HepG2 (cell line): ENCODE data around the gene MCM8. TPM values are rescaled to one million over a fixed set of nuclear protein-coding genes. Genes with fewer than 3 reads are reported as not detected.

Source experiments
- CREB3 ChIP-seq: sonication (generic); formaldehyde crosslinking; IDR thresholded peaks from 2 replicates; pipeline ENCODE4 v1.5.0; 2020; ENCODE audit warnings: missing genetic modification reagents
- FOXP4 ChIP-seq: sonication (generic); formaldehyde crosslinking; IDR thresholded peaks from 2 replicates; pipeline ENCODE4 v1.4.0; 2020; ENCODE audit warnings: missing genetic modification reagents
- IKZF5 ChIP-seq: IDR thresholded peaks from 2 replicates; pipeline ENCODE4 v1.6.1; 2018; ENCODE audit warnings: missing genetic modification reagents, mild to moderate bottlenecking, missing compliant biosample characterization
- IRF2 ChIP-seq: IDR thresholded peaks from 2 replicates; pipeline ENCODE4 v1.6.1; 2018; ENCODE audit warnings: missing genetic modification reagents, missing compliant biosample characterization
- PRPF4 ChIP-seq: fragments of 200-400 bp; formaldehyde crosslinking; IDR thresholded peaks from 2 replicates; pipeline ENCODE4 v1.6.1; 2016; ENCODE audit warnings: low read length, low read depth; ENCODE audit not compliant: poor library complexity, severe bottlenecking
- REXO4 ChIP-seq: sonication (generic); formaldehyde crosslinking; IDR thresholded peaks from 2 replicates; pipeline ENCODE4 v1.8.0; 2022; ENCODE audit warnings: missing genetic modification reagents, mild to moderate bottlenecking, borderline replicate concordance
- RFXAP ChIP-seq: sonication (generic); formaldehyde crosslinking; IDR thresholded peaks from 2 replicates; pipeline ENCODE4 v1.4.0; 2020; ENCODE audit warnings: missing genetic modification reagents, borderline replicate concordance
- SAP130 ChIP-seq: IDR thresholded peaks from 2 replicates; pipeline ENCODE4 v1.6.1; 2016; ENCODE audit warnings: low read depth
- SMC3 ChIP-seq: IDR thresholded peaks from 2 replicates; pipeline ENCODE4 v1.6.1; 2011; ENCODE audit warnings: low read length, improper control_type of control experiment
- SRY ChIP-seq: sonication (generic); formaldehyde crosslinking; IDR thresholded peaks from 2 replicates; pipeline ENCODE4 v1.8.0; 2022; ENCODE audit warnings: mild to moderate bottlenecking, missing genetic modification reagents
- STAG1 ChIP-seq: sonication (generic); formaldehyde crosslinking; IDR thresholded peaks from 2 replicates; pipeline ENCODE4 v1.4.0; 2020; ENCODE audit warnings: missing genetic modification reagents
- ZFX ChIP-seq: sonication (generic); formaldehyde crosslinking; IDR thresholded peaks from 2 replicates; pipeline ENCODE4 v1.4.0; 2020; ENCODE audit warnings: mild to moderate bottlenecking, low read depth, missing genetic modification reagents, moderate library complexity
- ZNF124 ChIP-seq: sonication (generic); formaldehyde crosslinking; IDR thresholded peaks from 2 replicates; pipeline ENCODE4 v1.4.0; 2020; ENCODE audit warnings: missing genetic modification reagents
- ZNF225 ChIP-seq: sonication (generic); formaldehyde crosslinking; IDR thresholded peaks from 2 replicates; pipeline ENCODE4 v1.4.0; 2020; ENCODE audit warnings: mild to moderate bottlenecking, missing genetic modification reagents
- ZNF331 ChIP-seq: sonication (generic); formaldehyde crosslinking; IDR thresholded peaks from 2 replicates; pipeline ENCODE4 v1.4.0; 2020; ENCODE audit warnings: missing genetic modification reagents
- ZNF609 ChIP-seq: sonication (generic); formaldehyde crosslinking; IDR thresholded peaks from 2 replicates; pipeline ENCODE4 v1.4.0; 2020; ENCODE audit warnings: mild to moderate bottlenecking, missing genetic modification reagents, borderline replicate concordance
- ZNF629 ChIP-seq: sonication (generic); formaldehyde crosslinking; conservative IDR thresholded peaks from 2 replicates; pipeline ENCODE4 v1.5.0; 2020; ENCODE audit warnings: missing genetic modification reagents
- polyA plus RNA-seq, 8 experiments: library from polyadenylated mRNA; depleted of rRNA in 3 of 8; stranded (reverse) in 7 of 8; unstranded in 1 of 8; fragments of >200 nt; fragmentation: Illumina TruSeq in 4 of 8; extraction: Trizol in 4 of 8; gene quantifications; 2 replicates each; pipeline versions ENCODE4 v1.2.1 to v1.2.3, GENCODE V29; 2011 to 2016; ENCODE audit warnings: low read depth in 4 of 8, missing spikeins in 1 of 8, mixed read lengths in 1 of 8; ENCODE audit not compliant: insufficient read depth in 1 of 8
- total RNA-seq, 5 experiments: library from RNA; depleted of rRNA; stranded (reverse); fragments of >200 nt; fragmentation: Illumina TruSeq; extraction: Trizol; gene quantifications; 2 replicates each; pipeline ENCODE4 v1.2.3, GENCODE V29; 2016; ENCODE audit warnings: low read depth in 1 of 5
- TF ChIP-seq, protein P1 (sequence below): sonication (generic); formaldehyde crosslinking; IDR thresholded peaks from 2 replicates; pipeline ENCODE4 v1.5.0; 2020; ENCODE audit warnings: mild to moderate bottlenecking, missing genetic modification reagents, moderate library complexity

MCM8 gene
- total and polyA plus RNA-seq, 2 of the 13 experiments (the other 11 are each of a cell fraction or from before 2014, with no cell fraction given): 11.5 to 59.3 TPM

DNA sequence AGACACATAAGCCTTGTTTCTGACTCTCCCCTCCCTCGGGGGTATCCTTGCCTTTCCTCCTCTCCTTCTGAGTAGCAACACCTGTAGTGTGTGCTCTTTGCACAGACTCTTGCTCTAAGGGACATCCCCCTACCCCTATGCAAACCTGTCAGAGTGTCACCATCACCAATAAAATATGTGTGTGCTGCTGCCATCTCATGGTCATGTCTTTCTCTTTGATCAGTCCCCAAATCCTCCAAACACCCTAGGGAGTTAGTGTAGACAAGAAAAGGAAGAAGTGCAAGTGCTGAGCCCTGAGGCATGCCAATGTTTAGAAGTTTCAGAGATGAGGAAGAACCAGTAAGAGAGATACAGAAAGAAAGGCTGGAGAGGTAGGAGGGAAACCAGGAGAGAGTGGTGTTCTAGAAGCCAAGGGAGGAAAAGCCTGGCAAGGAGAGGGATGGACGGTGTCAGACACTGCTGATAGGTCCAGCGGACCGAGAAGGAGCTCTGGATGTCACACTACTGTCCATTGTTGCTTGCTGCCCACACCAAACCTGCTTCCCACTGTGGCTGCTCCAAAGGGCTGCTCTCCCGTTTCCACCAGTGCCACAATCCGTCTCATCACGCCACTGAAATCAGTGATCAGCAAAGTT is 16.5 kb upstream of the MCM8 start (continued):
- TF ChIP-seq ZNF609 (CRISPR knock-in tag) (no peak), REXO4 (CRISPR knock-in tag) (no peak), RFXAP (CRISPR knock-in tag) (no peak), IKZF5 (CRISPR knock-in tag) (no peak), SMC3 (peak; percentile 82), STAG1 (CRISPR knock-in tag) (peak; percentile 94), SAP130 (CRISPR knock-in tag) (no peak), ZNF629 (CRISPR knock-in tag) (no peak), FOXP4 (no peak), ZNF124 (CRISPR knock-in tag) (0 out of 2 replicates have a peak, but pooled peaks have one; percentile 46), ZNF331 (CRISPR knock-in tag) (no peak), PRPF4 (no peak), SRY (CRISPR knock-in tag) (0 out of 2 replicates have a peak, but pooled peaks have one; percentile 36), ZFX (CRISPR knock-in tag) (no peak), CREB3 (CRISPR knock-in tag) (no peak), ZNF225 (no peak), IRF2 (CRISPR knock-in tag) (no peak)
- TF ChIP-seq, protein P1, sequence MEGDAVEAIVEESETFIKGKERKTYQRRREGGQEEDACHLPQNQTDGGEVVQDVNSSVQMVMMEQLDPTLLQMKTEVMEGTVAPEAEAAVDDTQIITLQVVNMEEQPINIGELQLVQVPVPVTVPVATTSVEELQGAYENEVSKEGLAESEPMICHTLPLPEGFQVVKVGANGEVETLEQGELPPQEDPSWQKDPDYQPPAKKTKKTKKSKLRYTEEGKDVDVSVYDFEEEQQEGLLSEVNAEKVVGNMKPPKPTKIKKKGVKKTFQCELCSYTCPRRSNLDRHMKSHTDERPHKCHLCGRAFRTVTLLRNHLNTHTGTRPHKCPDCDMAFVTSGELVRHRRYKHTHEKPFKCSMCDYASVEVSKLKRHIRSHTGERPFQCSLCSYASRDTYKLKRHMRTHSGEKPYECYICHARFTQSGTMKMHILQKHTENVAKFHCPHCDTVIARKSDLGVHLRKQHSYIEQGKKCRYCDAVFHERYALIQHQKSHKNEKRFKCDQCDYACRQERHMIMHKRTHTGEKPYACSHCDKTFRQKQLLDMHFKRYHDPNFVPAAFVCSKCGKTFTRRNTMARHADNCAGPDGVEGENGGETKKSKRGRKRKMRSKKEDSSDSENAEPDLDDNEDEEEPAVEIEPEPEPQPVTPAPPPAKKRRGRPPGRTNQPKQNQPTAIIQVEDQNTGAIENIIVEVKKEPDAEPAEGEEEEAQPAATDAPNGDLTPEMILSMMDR (CRISPR knock-in tag): peak; percentile 85
